SHP77 (cell line): ENCODE results near the gene CEP19.
"Not testable (repeated sequence)": the region's sequence is repeated elsewhere in the genome, so short reads cannot be mapped to it uniquely, and the experiment has no call there.

Experiments
- DNase-seq, 2 experiments: peaks; one replicate each; lab custom pipeline; 2025; lab: John Stamatoyannopoulos, UW

Gene CEP19

GRCh38 chr3:196711838-196712513 lies at the start of gene CEP19, which contains the start of gene PIGX:
CEP19 (minus strand) TSS chr3:196712250; CDS start chr3:196708657, 3,593 bp downstream.
PIGX (plus strand) TSS chr3:196712377.
- DNase-seq: peak; percentile 1 to 56

- no peak for DNase-seq
These were observed 46.1 kb upstream of the CEP19 start for GRCh38 chr3:196757876-196758739.

GRCh38 chr3:196756732-196757131 lies 44.7 kb upstream of the CEP19 start:
- DNase-seq: no peak

GRCh38 chr3:196754091-196754981 lies 42.3 kb upstream of the CEP19 start:
- DNase-seq: no peak

GRCh38 chr3:196753201-196753600 lies 41.2 kb upstream of the CEP19 start:
- DNase-seq: no peak

GRCh38 chr3:196749125-196749524 lies 37.1 kb upstream of the CEP19 start:
- DNase-seq: no peak

GRCh38 chr3:196743569-196743968 lies 31.5 kb upstream of the CEP19 start:
- DNase-seq: not testable (repeated sequence)

- no peak for DNase-seq
These were observed 29.3 kb upstream of the CEP19 start for GRCh38 chr3:196741249-196741889.

GRCh38 chr3:196740481-196741248 lies 28.6 kb upstream of the CEP19 start:
- DNase-seq: no peak

- peak; percentile 43 to 58 for DNase-seq
These were observed 27.8 kb upstream of the CEP19 start, which contains the start of gene PAK2 for GRCh38 chr3:196739671-196740480. PAK2 (plus strand) TSS chr3:196739857; CDS start chr3:196782647, 42,790 bp downstream.

GRCh38 chr3:196737655-196738054 lies 25.6 kb upstream of the CEP19 start:
- DNase-seq: no peak

GRCh38 chr3:196736670-196737374 lies 24.8 kb upstream of the CEP19 start:
- no peak for DNase-seq

- DNase-seq: no peak
These were observed 23.7 kb upstream of the CEP19 start for GRCh38 chr3:196735751-196736150.

- no peak for DNase-seq
These were observed 15.0 kb upstream of the CEP19 start for GRCh38 chr3:196726788-196727675.

GRCh38 chr3:196721097-196721496 lies 9.0 kb upstream of the CEP19 start:
- DNase-seq: no peak

GRCh38 chr3:196717162-196717561 lies 5.1 kb upstream of the CEP19 start:
- not testable (repeated sequence) for DNase-seq

GRCh38 chr3:196712514-196713413 lies 714 bp upstream of the CEP19 start:
- no peak for DNase-seq
